ENCODE data around the gene ATP5PD.
"Not testable (repeated sequence)": the region's sequence is repeated elsewhere in the genome, so short reads cannot be mapped to it uniquely, and the experiment has no call there.

ATP5PD gene

DNA sequence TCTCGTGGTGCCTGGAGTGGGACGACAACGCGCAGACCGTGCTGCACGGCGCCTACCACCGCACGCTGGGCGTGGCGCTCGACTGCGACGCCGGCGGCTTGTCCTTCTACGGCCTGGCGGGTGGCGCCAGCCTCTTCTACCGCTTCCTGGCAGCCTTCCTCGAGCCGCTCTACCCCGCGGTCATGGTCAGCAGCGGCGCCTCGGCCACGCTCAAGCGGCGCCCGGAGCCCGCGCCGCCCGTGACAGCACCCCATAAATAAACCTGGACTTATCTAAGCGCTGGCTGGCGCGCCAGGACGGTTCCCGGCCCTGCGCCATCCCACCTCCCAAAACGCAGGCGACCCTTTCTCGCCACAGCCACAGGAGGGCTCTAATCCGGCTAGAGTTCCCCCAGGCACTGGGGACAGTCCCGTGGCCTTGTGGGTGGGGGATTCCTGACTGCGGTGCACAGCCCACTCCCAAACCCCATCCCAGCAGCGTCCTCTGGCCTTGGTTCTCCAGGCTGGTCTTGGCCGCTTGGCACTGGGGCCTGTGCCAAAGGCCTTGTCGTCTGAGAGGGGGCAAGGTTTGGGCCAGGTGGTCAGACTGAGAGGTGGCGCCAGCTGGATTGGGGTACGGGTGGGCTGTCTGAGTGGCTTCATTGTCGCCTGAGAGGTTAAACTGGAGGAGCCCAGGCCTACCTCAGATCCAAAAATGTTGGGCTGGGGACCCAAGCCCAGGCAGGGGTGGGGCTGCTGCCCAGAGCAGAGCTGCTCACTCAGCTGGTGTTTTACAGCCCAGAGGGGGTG, 30.9 kb upstream of the ATP5PD start:
- peaks cover 4% of the 10 kb centered on the region for H3K27me3 Mint-ChIP-seq (ENCODE audit: low read depth, poor library complexity)
- TF ChIP-seq, protein P1, sequence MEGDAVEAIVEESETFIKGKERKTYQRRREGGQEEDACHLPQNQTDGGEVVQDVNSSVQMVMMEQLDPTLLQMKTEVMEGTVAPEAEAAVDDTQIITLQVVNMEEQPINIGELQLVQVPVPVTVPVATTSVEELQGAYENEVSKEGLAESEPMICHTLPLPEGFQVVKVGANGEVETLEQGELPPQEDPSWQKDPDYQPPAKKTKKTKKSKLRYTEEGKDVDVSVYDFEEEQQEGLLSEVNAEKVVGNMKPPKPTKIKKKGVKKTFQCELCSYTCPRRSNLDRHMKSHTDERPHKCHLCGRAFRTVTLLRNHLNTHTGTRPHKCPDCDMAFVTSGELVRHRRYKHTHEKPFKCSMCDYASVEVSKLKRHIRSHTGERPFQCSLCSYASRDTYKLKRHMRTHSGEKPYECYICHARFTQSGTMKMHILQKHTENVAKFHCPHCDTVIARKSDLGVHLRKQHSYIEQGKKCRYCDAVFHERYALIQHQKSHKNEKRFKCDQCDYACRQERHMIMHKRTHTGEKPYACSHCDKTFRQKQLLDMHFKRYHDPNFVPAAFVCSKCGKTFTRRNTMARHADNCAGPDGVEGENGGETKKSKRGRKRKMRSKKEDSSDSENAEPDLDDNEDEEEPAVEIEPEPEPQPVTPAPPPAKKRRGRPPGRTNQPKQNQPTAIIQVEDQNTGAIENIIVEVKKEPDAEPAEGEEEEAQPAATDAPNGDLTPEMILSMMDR (IDR thresholded peaks at IDR 0.05) = no peak
- H3K36me3 Mint-ChIP-seq (ENCODE audit: low read depth) = no peaks in the 10 kb centered on the region
- peaks cover 45% of the 10 kb centered on the region for H3K4me1 Mint-ChIP-seq
- H3K27ac Mint-ChIP-seq = no peak overlapping the region
- no peak overlapping the region for H3K4me3 Mint-ChIP-seq
- no peaks in the 10 kb centered on the region for H3K9me3 Mint-ChIP-seq
- DNase-seq = no peak

DNA sequence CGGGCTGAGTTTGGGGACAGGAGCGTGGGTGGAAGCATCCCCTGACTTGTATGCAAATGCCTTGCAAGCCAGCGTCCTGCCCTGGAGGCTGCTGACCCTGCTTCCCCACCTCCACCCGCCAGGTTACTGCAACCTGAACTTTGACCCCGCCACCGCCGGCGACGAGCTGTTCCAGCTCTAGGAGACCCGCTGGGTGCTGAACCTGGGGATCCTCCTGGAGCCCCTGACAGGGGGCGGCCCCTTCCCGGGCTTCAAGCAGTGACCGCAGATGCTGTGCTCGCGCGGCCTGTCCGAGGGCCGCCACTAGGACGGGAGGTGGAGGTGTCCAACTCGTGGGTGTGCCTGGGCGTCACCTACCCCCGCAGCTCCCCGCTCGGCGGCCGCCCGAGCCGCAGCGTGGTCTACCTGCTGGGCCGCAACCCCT, 30.3 kb upstream of the ATP5PD start:
- no peak for DNase-seq
- no peak overlapping the region for H3K27ac Mint-ChIP-seq
- H3K4me1 Mint-ChIP-seq = peaks cover 39% of the 10 kb centered on the region
- H3K27me3 Mint-ChIP-seq (ENCODE audit: low read depth, poor library complexity) = peaks cover 4% of the 10 kb centered on the region
- no peaks in the 10 kb centered on the region for H3K36me3 Mint-ChIP-seq (ENCODE audit: low read depth)
- no peak overlapping the region for H3K4me3 Mint-ChIP-seq
- no peaks in the 10 kb centered on the region for H3K9me3 Mint-ChIP-seq
- TF ChIP-seq, protein P1 (IDR thresholded peaks at IDR 0.05) = no peak

DNA sequence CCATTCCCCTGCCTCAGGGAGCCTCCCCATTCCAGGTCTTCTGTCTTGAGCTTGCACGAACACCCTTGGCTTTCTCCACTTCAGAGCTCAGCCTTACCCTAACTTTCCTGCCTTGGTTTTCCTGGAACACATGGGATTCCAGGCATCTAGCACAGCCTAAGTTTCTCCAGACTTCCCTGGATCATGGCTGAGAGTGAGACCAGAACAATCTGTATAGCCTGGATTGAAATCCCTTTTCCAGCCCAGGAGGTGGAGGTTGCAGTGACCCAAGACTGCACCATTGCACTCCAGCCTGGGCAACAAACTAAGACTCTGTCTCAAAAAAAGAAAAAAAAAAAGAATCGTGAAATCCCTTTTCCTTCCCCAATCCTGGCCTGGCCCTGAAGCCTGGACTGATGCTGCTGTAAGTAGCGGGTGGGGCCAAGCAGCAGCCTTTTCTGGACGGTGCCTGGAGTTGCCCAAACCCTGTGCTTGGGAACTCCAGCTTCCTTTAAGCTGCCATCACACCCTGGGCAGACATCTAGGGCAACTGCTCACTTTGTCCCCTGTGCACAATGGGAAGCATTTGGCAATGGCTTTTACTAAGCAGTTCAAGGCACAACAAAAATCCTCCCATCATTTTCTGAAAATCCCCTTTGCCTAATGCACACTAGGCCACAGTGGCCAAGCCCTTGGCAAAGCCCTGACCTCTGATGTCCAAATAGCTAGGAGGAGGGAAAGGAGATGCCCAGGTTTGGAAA, 29.0 kb upstream of the ATP5PD start:
- Mint-ChIP-seq H3K27me3 (ENCODE audit: low read depth, poor library complexity) (no peaks in the 10 kb centered on the region), H3K27ac (peak overlapping the region; percentile 16), H3K4me1 (peaks cover 30% of the 10 kb centered on the region), H3K4me3 (no peak overlapping the region), H3K9me3 (no peaks in the 10 kb centered on the region), H3K36me3 (ENCODE audit: low read depth) (no peaks in the 10 kb centered on the region)
- TF ChIP-seq, protein P1 (IDR thresholded peaks at IDR 0.05) = no peak
- DNase-seq = no peak

DNA sequence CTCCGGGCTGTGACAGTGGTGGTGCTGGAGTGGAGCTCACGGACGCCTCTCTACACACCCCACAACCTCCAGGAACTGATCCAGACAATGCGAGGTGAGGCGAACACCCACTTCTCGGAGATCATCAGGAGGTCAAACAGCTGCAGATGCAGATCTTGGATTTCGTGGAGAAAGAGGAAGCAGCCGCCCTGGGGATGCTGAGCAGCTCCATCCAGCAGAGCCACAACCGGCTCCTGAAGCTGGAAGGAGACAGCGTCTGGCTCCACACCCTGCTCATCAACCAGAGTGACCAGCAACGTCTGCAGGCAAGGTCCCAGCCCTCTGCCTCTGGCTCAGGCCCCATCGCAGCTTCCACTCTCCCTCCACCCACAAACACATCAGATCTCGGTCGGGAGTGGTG, 27.8 kb upstream of the ATP5PD start:
- Mint-ChIP-seq H3K27me3 (ENCODE audit: low read depth, poor library complexity) (no peaks in the 10 kb centered on the region), H3K9me3 (no peaks in the 10 kb centered on the region), H3K4me3 (no peak overlapping the region), H3K4me1 (peaks cover 30% of the 10 kb centered on the region), H3K36me3 (ENCODE audit: low read depth) (no peaks in the 10 kb centered on the region), H3K27ac (no peak overlapping the region)
- no peak for DNase-seq
- TF ChIP-seq, protein P1 (IDR thresholded peaks at IDR 0.05) = no peak

DNA sequence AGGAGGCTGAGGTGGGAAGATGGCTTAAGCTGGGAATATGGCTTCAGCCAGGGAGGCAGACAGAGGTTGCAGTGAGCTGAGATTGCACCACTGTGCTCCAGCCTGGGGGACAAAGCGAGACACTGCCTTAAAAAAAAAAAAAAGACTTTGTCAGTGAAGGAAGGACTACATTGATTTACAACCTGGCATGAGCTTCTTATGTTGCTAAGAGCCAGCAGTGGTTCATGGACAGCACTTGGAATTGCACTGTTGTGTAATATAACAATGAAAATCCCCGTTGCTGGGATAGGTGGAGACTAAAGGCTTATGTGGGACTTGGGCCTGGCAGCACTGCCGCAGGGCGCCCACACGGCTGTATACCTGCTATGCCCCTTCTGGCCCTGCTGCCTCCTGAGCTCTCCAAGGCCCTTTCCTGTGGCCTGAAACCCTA, 26.9 kb upstream of the ATP5PD start:
- no peaks in the 10 kb centered on the region for H3K27me3 Mint-ChIP-seq (ENCODE audit: low read depth, poor library complexity)
- H3K4me3 Mint-ChIP-seq = no peak overlapping the region
- H3K9me3 Mint-ChIP-seq = no peaks in the 10 kb centered on the region
- peaks cover 22% of the 10 kb centered on the region for H3K4me1 Mint-ChIP-seq
- TF ChIP-seq, protein P1 (IDR thresholded peaks at IDR 0.05) = no peak
- H3K27ac Mint-ChIP-seq = no peak overlapping the region
- H3K36me3 Mint-ChIP-seq (ENCODE audit: low read depth) = no peaks in the 10 kb centered on the region
- no peak for DNase-seq

DNA sequence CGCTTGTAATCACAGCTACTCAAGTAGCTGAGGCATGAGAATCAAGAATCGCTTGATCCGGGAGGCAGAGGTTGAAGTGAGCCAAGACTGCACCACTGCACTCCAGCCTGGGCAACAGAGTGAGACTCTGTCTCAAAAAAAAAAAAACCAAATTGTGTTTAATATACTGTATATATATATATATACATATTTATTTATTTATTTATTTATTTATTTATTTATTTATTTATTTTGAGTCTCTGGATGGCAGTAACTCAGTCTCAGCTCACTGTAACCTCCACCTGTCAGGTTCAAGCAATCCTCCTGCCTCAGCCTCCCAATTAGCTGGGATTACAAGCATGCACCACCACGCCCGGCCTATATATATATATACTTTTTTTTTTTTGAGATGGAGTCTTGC, 26.1 kb upstream of the ATP5PD start:
- not testable (repeated sequence) for H3K4me3 Mint-ChIP-seq; H3K27ac Mint-ChIP-seq; H3K9me3 Mint-ChIP-seq; DNase-seq; H3K36me3 Mint-ChIP-seq (ENCODE audit: low read depth); H3K27me3 Mint-ChIP-seq (ENCODE audit: low read depth, poor library complexity)
- peaks cover 16% of the 10 kb centered on the region for H3K4me1 Mint-ChIP-seq

DNA sequence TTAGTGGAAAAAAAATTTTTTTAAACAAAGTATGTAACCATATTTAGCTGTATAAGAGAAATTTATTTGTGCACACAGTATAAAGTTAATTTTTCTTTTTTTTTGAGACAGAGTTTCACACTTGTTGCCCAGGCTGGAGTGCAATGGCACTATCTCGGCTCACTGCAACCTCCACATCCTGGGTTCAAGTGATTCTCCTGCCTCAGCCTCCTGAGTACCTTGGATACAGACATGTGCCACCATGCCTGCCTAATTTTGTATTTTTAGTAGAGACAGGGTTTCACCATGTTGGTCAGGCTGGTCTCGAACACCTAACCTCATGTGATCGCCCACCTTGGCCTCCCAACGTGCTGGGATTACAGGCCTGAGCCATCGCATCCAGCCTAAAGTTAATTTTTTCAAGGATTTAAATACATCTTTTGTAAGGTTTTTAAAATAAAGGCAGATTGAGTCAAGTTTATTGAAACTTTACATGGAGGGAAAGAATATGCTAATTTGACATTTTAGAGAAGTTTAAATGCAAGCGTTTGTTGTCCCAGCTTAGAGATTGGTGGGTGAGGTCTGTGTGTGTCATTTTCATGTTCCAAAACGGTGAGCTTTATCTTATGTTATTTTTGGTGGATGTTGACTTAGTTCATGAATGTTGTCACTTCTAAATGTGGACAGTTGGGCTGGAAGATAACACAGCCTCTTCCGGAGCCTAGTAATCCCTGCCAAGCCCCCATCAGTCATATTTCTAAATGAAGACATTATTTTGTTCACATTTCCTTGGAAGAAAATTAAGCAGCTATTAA, 24.9 kb upstream of the ATP5PD start:
- not testable (repeated sequence) for DNase-seq; H3K27ac Mint-ChIP-seq; H3K36me3 Mint-ChIP-seq (ENCODE audit: low read depth); H3K4me3 Mint-ChIP-seq; H3K27me3 Mint-ChIP-seq (ENCODE audit: low read depth, poor library complexity); H3K9me3 Mint-ChIP-seq
- peaks cover 13% of the 10 kb centered on the region for H3K4me1 Mint-ChIP-seq
